Stimulated activated CD4-positive, alpha-beta T cell treated with anti-CD3 and anti-CD28 coated beads, Interleukin-15, amount 100 ng/mL, for 1 hour (primary cell): ENCODE results near the gene CHD2.

Source experiments
- DNase-seq, 2 donors: peaks; one replicate each; pipeline ENCODE4 v3.0.0-alpha.2; 2020; ENCODE audit warnings: low read depth in 1 of 2, low spot score in 1 of 2

CHD2 gene

GRCh38 chr15:92928225-92928750 lies 28.2 kb downstream of the CHD2 start:
- no peak for DNase-seq

- no peak for DNase-seq
These were observed 28.9 kb downstream of the CHD2 start for GRCh38 chr15:92929002-92929401.

- no peak for DNase-seq
These were observed 30.0 kb downstream of the CHD2 start for GRCh38 chr15:92930054-92930621.

- DNase-seq, result no peak
These were observed 30.7 kb downstream of the CHD2 start for GRCh38 chr15:92930776-92931175.

GRCh38 chr15:92932946-92933649 lies 33.0 kb downstream of the CHD2 start:
- no peak for DNase-seq

- no peak for DNase-seq
These were observed 33.7 kb downstream of the CHD2 start for GRCh38 chr15:92933831-92934230.

GRCh38 chr15:92934716-92935115 lies 34.6 kb downstream of the CHD2 start:
- no peak for DNase-seq

- no peak for DNase-seq
These were observed 36.0 kb downstream of the CHD2 start for GRCh38 chr15:92936138-92936537.

- DNase-seq, result no peak
These were observed 36.6 kb downstream of the CHD2 start for GRCh38 chr15:92936693-92937092.

- no peak for DNase-seq
These were observed 37.8 kb downstream of the CHD2 start for GRCh38 chr15:92937901-92938300.

GRCh38 chr15:92938387-92938786 lies 38.3 kb downstream of the CHD2 start:
- DNase-seq, result no peak

- DNase-seq, result no peak
These were observed 41.5 kb downstream of the CHD2 start for GRCh38 chr15:92941668-92942067.

GRCh38 chr15:92942706-92943105 lies 42.6 kb downstream of the CHD2 start:
- no peak for DNase-seq

- no peak for DNase-seq
These were observed 43.5 kb downstream of the CHD2 start for GRCh38 chr15:92943581-92943980.

- no peak for DNase-seq
These were observed 44.9 kb downstream of the CHD2 start for GRCh38 chr15:92944946-92945521.

- DNase-seq, result no peak
These were observed 47.1 kb downstream of the CHD2 start for GRCh38 chr15:92947071-92947730.

- no peak for DNase-seq
These were observed 49.6 kb downstream of the CHD2 start for GRCh38 chr15:92949604-92950249.

GRCh38 chr15:92951800-92952457 lies 51.8 kb downstream of the CHD2 start:
- DNase-seq, result no peak

GRCh38 chr15:92952458-92952850 lies 52.3 kb downstream of the CHD2 start:
- no peak for DNase-seq

GRCh38 chr15:92953566-92953965 lies 53.4 kb downstream of the CHD2 start:
- no peak for DNase-seq

- DNase-seq, result no peak
These were observed 53.9 kb downstream of the CHD2 start for GRCh38 chr15:92954002-92954401.
